SU-DHL-6 (cell line): Measurements from ENCODE around the gene TFB1M.

Experiments used
- EZH2phosphoT487 ChIP-seq: fragments of 200-600 bp; sonication (generic), shearing (Covaris generic); conservative IDR thresholded peaks from 2 replicates; pipeline ENCODE4 v1.6.1; 2018; ENCODE audit warnings: mild to moderate bottlenecking, antibody characterized with exemption, low read length, moderate library complexity, mixed read lengths
- TF ChIP-seq, protein P1 (sequence below): fragments of 200-600 bp; sonication (generic); IDR thresholded peaks from one replicate; pipeline ENCODE4 v1.5.1; 2017; ENCODE audit warnings: antibody characterized with exemption, mild to moderate bottlenecking, low read length, moderate library complexity; ENCODE audit not compliant: insufficient read depth, poor library complexity, severe bottlenecking

DNA sequence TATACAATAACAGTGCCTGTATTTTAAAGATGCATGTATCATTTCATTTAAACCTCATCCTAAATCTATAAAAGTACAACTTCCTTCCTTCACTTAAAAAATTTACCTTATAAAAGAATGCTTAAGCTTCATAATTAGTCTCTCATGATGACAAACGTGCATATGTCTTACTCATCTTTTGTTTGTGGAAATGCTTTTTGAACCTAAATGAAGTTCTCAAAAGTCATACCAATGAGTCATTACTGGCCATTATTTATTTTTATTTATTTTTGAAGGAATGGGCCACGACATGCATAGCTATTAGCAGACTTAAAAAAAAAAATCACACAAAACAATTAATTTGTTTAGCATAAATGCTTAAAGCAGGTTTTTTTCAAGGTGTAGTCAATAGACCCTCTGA lies 3.7 kb downstream of the TFB1M start:
- TF ChIP-seq, protein P1, sequence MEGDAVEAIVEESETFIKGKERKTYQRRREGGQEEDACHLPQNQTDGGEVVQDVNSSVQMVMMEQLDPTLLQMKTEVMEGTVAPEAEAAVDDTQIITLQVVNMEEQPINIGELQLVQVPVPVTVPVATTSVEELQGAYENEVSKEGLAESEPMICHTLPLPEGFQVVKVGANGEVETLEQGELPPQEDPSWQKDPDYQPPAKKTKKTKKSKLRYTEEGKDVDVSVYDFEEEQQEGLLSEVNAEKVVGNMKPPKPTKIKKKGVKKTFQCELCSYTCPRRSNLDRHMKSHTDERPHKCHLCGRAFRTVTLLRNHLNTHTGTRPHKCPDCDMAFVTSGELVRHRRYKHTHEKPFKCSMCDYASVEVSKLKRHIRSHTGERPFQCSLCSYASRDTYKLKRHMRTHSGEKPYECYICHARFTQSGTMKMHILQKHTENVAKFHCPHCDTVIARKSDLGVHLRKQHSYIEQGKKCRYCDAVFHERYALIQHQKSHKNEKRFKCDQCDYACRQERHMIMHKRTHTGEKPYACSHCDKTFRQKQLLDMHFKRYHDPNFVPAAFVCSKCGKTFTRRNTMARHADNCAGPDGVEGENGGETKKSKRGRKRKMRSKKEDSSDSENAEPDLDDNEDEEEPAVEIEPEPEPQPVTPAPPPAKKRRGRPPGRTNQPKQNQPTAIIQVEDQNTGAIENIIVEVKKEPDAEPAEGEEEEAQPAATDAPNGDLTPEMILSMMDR = no peak
- no peak for TF ChIP-seq EZH2phosphoT487
